HG03378 (cell line): Measurements from ENCODE around the gene MRPL24.

ENCODE experiments used
- ATAC-seq: cut with Tn5 transposase; IDR thresholded peaks from one replicate; pipeline ENCODE4 v1.9.1; 2021; ENCODE audit warnings: mild to moderate bottlenecking, moderate library complexity; ENCODE audit not compliant: unreplicated experiment

MRPL24 gene

DNA sequence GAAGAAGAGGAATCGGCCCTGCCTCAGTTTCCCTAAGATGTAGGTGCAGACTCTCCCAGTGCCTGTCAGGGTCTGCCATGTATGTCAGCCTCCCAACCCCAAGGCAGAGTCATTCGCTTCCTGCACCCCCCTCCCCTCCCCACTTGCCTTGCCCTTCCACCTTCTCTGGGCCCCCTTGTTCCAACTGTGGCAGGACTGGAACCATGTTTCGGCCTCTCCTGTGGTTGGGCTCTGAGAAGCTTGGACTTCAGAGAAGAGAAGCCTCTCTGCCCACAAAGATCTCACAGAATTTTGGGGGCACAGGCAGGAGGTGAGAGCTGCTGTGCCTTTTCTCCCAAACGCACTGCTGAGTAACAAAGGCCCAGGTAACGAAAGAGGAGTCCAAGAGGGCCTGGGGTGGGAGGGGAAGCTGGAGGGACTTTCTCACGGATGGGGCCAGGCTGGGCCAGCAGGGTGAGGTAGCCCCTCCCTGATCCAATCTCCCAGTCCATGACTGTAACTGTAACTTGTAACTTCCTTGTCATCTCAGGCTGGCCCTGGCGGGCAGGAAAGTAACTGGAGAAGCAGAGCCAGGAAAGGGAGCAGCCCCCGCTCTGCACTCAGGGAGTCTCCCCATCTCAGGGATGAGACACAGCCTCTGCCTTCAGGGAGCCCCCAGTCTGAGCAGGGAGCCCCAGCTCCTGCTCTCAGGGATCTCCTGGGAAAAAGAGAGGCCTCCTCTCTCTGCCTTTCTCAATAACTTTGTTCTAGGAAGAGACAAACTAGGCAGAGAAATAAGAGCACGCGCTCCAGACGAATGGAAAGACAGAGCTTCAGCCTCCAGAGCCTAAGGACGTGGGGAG, 46.8 kb downstream of the MRPL24 start:
- ATAC-seq, result no peak

DNA sequence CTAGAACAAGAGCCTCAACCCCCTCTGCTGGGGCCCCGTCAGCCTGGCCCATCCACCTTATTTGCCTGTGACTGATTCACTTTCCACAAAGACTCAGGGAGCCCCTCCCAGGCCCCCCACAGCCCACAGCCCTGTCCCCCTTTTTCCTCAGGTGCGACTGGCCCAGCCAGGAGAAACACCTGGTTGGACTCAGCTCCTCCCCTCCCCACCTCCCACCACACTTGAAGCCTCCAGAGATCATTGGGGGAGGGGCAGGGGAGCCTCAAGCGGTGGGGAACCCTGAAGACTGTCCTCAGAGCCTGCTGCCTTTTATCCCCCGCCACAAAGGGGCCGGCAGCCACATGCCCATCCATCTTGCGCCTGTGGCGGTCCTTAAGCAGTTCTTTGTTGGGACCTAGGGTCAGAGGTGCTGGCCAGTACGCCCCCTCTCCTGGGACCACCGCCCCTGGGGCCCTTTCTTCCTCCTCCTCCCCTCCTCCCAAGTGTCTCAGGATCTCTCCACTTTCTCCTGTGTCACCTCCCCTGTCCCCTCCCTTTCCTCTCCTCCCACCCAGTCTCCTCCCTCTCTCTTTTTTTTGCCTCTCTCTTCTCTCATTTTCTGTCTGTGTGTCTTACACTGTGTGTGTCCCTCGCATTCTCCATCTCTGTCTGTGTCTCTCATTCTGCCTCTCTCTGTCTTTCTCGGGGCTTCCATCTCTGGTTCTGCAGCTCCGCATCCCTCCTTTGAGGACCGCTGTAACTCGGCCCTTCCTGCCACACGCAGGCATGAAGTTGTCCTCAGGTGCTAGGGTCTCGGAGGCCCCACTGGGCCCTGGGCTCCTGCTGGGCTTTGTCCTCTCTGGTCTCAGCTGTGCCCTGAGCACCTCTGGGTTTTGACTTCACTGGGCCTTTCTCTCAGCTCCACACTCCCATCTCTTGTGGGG, 47.7 kb downstream of the MRPL24 start:
- ATAC-seq, result no peak

DNA sequence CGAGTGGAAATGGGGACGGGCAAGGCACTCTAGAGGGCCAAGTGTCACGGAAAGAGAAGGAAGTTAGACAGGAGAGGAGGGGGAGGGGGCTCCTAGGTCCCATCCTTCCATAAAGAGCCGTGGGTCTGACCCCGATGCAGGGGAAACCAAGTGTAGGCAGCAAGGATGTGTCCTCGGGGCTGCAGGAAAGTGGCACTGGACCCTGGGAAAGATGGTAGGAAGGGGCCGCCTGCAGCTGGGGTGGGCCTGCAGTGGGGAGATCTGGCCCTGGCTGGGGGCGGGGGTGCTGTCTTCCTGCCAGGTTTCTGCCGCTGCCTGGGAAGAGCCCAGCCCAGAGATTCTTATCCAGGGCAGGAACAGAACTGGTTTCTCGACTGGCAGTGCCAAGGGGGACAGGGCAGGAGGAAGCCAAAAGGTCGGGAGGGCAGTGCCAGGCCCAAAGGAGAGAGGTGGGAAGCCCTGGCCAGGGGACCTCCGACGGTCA, 48.4 kb downstream of the MRPL24 start:
- no peak for ATAC-seq

DNA sequence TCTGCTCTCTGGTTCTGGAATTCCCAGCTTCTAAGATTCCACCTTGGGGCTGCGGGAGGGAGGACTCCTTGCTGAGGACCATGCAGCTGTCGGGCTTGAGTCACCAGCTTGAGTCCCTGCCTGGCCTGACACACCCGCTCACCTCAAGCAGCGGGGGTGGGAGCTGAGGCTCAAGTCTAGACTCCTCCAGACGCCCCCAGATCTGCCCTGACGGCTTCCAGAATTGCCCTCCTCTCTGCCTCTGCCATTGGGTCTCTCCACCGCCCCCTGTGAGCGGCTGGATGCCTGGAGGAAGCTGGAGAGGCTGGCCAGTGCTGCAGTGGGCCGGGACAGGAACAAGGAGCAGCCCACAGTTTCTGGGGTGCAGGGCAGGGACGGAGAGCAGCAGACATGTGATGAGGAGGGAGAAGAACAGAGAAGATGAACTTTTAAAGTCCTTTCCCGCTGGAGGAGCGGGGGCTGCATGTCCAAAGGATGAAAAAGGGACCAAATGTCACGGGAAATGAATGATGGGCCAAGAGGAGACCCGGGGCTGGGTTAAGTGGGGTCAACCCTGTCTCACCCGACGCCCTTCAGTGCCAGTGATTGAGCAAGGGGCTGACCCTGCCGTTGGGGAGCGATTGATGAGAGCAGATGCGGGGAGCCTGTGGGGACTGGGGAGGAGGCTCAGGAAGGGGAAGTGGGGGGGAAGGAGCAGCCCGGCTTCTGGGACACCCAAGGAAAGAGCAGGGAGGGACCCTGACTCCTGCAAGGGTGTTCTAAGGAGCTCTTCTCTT, 49.0 kb downstream of the MRPL24 start:
- ATAC-seq, result no peak

DNA sequence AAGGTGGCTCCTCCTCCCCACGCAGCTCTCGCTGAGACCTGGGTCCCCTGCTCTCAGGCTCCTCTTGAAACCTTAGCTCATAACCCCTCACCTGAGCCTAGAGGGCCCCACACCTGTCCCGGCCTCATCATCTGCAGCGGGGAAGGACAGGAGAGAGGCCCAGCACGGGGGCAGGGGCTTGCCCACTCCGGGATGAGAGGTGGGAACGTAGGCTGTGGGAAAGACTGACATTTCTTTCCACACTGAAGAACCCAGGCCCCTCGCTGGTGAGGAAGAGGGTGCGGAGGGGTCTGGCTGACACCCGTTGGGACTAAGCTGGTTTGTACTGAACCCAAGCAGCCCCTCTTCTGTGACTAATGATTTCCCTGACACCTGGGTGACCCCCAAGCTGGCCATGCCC, 49.7 kb downstream of the MRPL24 start:
- ATAC-seq, result no peak

DNA sequence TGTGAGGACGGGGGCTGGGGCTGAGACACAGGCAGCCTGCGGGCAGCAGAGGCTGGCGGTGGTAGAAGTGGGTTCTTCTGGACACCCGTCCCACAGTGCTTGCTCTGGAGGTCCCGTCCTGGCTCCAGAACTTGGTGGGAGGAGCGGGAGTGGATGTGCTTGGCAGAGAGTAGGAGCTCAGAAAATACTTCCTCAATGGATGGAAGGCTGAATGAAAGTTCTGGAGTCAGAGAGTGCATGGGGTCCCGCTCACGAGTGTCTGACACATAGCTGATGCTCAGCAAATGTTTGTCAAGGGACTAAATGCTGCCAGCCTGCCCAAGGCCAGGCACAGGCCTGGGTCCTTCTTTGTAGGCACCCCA, 50.2 kb downstream of the MRPL24 start:
- ATAC-seq, result no peak

DNA sequence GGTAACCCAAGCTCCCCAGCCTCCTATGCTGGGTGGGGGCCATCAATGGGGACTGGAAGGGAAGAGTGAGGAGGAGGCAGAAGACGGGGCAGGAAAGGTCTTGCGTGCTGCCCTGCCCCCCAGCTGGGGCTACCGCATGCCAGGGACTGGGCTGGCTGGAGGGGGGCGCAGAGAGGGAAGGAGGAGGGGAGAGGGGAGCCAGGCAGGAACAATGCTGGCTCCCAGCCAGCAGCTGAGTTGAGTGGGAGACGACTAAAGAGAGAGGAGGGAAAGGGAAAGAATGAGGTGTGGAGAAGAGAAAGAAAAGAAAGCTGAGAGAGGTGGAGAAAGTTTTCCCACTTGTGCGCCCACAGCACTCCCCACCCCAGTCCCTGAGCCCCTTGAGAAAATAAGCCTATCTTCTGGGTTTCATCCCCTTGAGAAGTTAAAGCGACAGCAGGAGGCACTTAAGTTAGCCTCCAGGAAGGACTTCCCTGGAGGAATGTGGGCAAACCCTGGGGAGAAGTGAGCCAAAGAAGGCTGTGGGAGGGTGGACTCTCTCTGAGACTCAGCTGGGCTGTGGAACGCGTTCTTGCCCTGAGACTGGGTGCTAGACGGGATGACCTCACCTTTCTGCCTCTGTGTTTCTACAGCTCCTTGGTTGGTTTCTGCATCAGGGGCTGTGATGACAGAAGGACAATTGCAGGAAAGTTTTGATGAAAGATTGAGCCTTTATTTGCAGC, 50.8 kb downstream of the MRPL24 start:
- ATAC-seq, result no peak

DNA sequence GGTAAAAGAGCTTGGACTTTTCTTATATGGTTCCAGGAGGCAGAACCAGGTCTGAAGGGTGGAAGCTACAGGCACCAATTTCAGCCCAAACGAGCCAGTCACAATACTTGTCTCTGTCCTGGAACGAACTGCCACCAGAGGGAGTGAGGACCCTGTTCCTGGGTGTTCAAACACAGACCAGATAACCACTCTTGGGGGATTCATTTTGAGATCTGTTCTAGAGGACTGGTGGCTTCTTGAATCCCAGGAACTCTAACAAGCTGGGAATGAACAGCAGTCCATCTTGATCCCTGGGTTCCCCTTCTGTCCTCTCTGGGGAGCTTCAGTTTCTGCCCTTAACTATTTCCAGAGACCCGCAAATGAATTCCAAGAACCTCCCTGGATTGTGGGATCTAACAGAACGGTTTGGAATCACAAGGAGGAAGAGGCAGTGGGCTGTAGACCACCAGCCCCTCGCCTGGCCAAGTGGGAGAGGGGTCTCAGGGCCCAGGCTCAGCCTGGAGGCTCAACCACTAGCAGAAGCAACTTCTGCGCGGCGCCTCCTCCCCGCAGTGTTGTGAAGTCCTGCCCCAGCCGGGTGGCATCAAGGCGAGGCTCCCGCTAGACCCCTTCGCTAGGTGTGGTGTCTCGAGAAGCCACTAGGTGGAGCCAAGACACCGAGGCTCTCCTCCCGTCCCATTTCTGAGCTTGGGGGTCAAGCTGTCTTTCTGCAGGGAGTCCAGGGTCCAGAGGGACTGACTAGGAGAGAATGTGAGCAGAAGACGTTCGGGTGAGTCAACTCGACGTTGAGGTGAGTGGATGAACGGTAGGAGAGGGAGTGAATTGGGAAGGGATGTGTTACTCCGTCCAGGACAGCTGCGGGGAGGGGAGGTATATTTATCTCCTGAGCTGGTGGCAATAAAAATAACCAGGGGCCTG, 51.6 kb downstream of the MRPL24 start:
- ATAC-seq, result no peak
